HL-60 (cell line): Measurements from ENCODE around the gene UBA7.

Experiments
- REST ChIP-seq: IDR thresholded peaks from 2 replicates; pipeline ENCODE4 v1.6.1; 2012; ENCODE audit warnings: low read depth; ENCODE audit not compliant: insufficient replicate concordance
- TF ChIP-seq, protein P1 (sequence below): IDR thresholded peaks from one replicate; pipeline ENCODE4 v1.5.1; 2011; ENCODE audit warnings: low read length, control low read depth, inconsistent platforms; ENCODE audit not compliant: insufficient read depth

DNA sequence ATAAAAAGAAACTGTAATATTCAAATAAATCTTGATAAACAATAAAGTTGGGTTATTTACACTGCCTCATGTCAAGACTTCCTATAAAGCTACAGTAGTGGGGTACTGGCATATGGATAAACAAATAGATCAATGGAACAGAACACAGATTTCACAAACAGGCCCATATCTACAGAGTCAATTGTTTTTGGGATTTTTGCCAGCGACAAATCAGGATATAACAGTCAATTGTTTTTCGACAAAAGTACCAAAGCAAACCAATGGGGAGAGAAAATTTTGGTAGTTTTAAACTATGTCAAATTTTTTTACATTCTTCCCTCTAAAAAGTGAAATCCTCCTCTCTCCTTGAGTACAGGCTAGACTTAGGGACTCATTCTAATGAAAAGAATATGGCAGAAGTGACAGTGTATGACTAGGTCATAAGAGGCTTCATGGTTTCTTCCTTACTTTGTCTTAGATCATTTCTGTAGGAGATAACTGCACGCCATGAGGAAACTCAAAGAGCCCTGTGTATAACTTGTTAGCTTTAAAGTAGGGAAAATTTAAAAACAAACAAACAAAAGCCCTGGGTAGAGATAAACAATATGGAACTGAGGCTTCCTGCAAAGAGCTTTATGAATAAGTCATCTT is 44.4 kb downstream of the UBA7 start:
- TF ChIP-seq, protein P1, sequence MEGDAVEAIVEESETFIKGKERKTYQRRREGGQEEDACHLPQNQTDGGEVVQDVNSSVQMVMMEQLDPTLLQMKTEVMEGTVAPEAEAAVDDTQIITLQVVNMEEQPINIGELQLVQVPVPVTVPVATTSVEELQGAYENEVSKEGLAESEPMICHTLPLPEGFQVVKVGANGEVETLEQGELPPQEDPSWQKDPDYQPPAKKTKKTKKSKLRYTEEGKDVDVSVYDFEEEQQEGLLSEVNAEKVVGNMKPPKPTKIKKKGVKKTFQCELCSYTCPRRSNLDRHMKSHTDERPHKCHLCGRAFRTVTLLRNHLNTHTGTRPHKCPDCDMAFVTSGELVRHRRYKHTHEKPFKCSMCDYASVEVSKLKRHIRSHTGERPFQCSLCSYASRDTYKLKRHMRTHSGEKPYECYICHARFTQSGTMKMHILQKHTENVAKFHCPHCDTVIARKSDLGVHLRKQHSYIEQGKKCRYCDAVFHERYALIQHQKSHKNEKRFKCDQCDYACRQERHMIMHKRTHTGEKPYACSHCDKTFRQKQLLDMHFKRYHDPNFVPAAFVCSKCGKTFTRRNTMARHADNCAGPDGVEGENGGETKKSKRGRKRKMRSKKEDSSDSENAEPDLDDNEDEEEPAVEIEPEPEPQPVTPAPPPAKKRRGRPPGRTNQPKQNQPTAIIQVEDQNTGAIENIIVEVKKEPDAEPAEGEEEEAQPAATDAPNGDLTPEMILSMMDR: no peak
- TF ChIP-seq REST: no peak
